Neural cell (in vitro differentiated cells): Measurements from ENCODE around the gene MGAT2. TPM values are rescaled to one million over a fixed set of nuclear protein-coding genes. Genes with fewer than 3 reads are reported as not detected.

Source experiments
- H2AFZ ChIP-seq: fragments of 200-600, 300-800 bp; sonication (generic), shearing (Covaris generic); 2 replicates; pipeline ENCODE4 v1.6.0; 2014; ENCODE audit warnings: low read depth, mild to moderate bottlenecking, antibody characterized with exemption, low read length, moderate library complexity
- H3F3A ChIP-seq: fragments of 200-600 bp; shearing (Covaris generic); 2 replicates; pipeline ENCODE4 v1.6.1; 2016; ENCODE audit warnings: mild to moderate bottlenecking, moderate library complexity, mixed read lengths, antibody characterized with exemption, low read length; ENCODE audit not compliant: insufficient read depth, poor library complexity, severe bottlenecking
- H3K27ac ChIP-seq: fragments of 200-600, 300-800 bp; sonication (generic), shearing (Covaris generic); 2 replicates; pipeline ENCODE4 v1.5.1; 2014; ENCODE audit warnings: mild to moderate bottlenecking, low read length, moderate library complexity
- H3K27me3 ChIP-seq: fragments of 300-800, 200-600 bp; sonication (generic), shearing (Covaris generic); 2 replicates; pipeline ENCODE4 v1.6.0; 2014; ENCODE audit warnings: mild to moderate bottlenecking, low read depth, low read length, moderate library complexity; ENCODE audit not compliant: insufficient read depth
- H3K36me3 ChIP-seq: fragments of 300-800, 200-600 bp; sonication (generic), shearing (Covaris generic); 2 replicates; pipeline ENCODE4 v1.5.1; 2014; ENCODE audit warnings: mild to moderate bottlenecking, antibody characterized with exemption, low read length, moderate library complexity; ENCODE audit not compliant: insufficient read depth
- H3K4me2 ChIP-seq: fragments of 300-800, 200-600 bp; sonication (generic), shearing (Covaris generic); 2 replicates; pipeline ENCODE4 v1.6.0; 2014; ENCODE audit warnings: mild to moderate bottlenecking, low read length
- H3K4me3 ChIP-seq: fragments of 300-800, 200-600 bp; sonication (generic), shearing (Covaris generic); 2 replicates; pipeline ENCODE4 v1.5.1; 2014; ENCODE audit warnings: mild to moderate bottlenecking, low read length, moderate library complexity
- H3K79me2 ChIP-seq: fragments of 200-600 bp; shearing (Covaris generic); replicated peaks from 2 replicates; pipeline ENCODE4 v1.6.0; 2014; ENCODE audit warnings: mild to moderate bottlenecking, low read length, moderate library complexity; ENCODE audit not compliant: insufficient read depth
- H3K9ac ChIP-seq: fragments of 300-800, 200-600 bp; sonication (generic), shearing (Covaris generic); 2 replicates; pipeline ENCODE4 v1.6.1; 2016; ENCODE audit warnings: mild to moderate bottlenecking, low read length, mixed read lengths
- H3K9me2 ChIP-seq: fragments of 200-600 bp; shearing (Covaris generic); 2 replicates; pipeline ENCODE4 v1.6.1; 2016; ENCODE audit warnings: mild to moderate bottlenecking, low read length, mixed read lengths; ENCODE audit not compliant: insufficient read depth
- H3K9me3 ChIP-seq: fragments of 200-600, 300-800 bp; sonication (generic), shearing (Covaris generic); 2 replicates; pipeline ENCODE4 v1.6.1; 2016; ENCODE audit warnings: mild to moderate bottlenecking, mixed run types, low read length, moderate library complexity, mixed read lengths
- H4K20me1 ChIP-seq: fragments of 200-600 bp; shearing (Covaris generic); 2 replicates; pipeline ENCODE4 v1.6.1; 2016; ENCODE audit warnings: mild to moderate bottlenecking, mixed run types; ENCODE audit not compliant: insufficient read depth
- EP300 ChIP-seq: fragments of 450-650 bp; conservative IDR thresholded peaks from 2 replicates; pipeline ENCODE4 v1.6.1; 2014; ENCODE audit warnings: antibody characterized with exemption, mild to moderate bottlenecking, moderate library complexity; ENCODE audit not compliant: poor library complexity, severe bottlenecking
- EZH2 ChIP-seq: fragments of 200-600, 300-800 bp; shearing (Covaris generic), sonication (generic); IDR thresholded peaks from 2 replicates; pipeline ENCODE4 v1.6.1; 2014; ENCODE audit warnings: antibody characterized with exemption, low read length, borderline replicate concordance, mild to moderate bottlenecking; ENCODE audit not compliant: insufficient read depth, poor library complexity, severe bottlenecking
- MXI1 ChIP-seq: fragments of 450-650 bp; conservative IDR thresholded peaks from 2 replicates; pipeline ENCODE4 v1.6.1; 2014; ENCODE audit warnings: antibody characterized with exemption, mild to moderate bottlenecking; ENCODE audit not compliant: poor library complexity, severe bottlenecking
- POLR2AphosphoS5 ChIP-seq: IDR thresholded peaks from 2 replicates; pipeline ENCODE4 v1.6.1; 2012
- RAD21 ChIP-seq: fragments of 450-650 bp; conservative IDR thresholded peaks from 2 replicates; pipeline ENCODE4 v1.6.1; 2014; ENCODE audit warnings: antibody characterized with exemption, mild to moderate bottlenecking, moderate library complexity
- SMC3 ChIP-seq: fragments of 450-650 bp; conservative IDR thresholded peaks from 2 replicates; pipeline ENCODE4 v1.6.1; 2014; ENCODE audit warnings: antibody characterized with exemption, mild to moderate bottlenecking, moderate library complexity; ENCODE audit not compliant: poor library complexity
- TAF1 ChIP-seq: IDR thresholded peaks from 2 replicates; pipeline ENCODE4 v1.6.1; 2012; ENCODE audit warnings: low read depth
- polyA plus RNA-seq: library from polyadenylated mRNA; depleted of rRNA; stranded (reverse); fragments of >200 nt; gene quantifications from 2 replicates; pipeline ENCODE4 v1.2.3, GENCODE V29; 2014
- TF ChIP-seq, protein P1 (sequence below): fragments of 450-650 bp; IDR thresholded peaks from 2 replicates; pipeline ENCODE4 v1.5.1; 2014; ENCODE audit warnings: antibody characterized with exemption, mild to moderate bottlenecking, moderate library complexity; ENCODE audit not compliant: poor library complexity, severe bottlenecking
- TF ChIP-seq, protein P2 (sequence below): IDR thresholded peaks from 2 replicates; pipeline ENCODE4 v1.6.1; 2012; ENCODE audit warnings: borderline replicate concordance

The MGAT2 gene
- polyA plus RNA-seq, 1 donor from 2014 or later = 24.7 TPM

DNA sequence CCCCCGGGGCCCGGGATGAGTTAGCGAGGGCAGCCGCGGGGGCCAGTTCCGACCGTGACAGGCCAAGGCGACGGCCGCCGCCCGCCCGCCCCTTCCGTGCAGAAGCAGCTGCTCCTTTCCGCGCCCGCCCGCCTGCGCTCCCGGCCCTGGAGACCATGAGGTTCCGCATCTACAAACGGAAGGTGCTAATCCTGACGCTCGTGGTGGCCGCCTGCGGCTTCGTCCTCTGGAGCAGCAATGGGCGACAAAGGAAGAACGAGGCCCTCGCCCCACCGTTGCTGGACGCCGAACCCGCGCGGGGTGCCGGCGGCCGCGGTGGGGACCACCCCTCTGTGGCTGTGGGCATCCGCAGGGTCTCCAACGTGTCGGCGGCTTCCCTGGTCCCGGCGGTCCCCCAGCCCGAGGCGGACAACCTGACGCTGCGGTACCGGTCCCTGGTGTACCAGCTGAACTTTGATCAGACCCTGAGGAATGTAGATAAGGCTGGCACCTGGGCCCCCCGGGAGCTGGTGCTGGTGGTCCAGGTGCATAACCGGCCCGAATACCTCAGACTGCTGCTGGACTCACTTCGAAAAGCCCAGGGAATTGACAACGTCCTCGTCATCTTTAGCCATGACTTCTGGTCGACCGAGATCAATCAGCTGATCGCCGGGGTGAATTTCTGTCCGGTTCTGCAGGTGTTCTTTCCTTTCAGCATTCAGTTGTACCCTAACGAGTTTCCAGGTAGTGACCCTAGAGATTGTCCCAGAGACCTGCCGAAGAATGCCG, 699 bp downstream of the MGAT2 start:
- Histone ChIP-seq H3K4me3 (peak overlapping the region; percentile 96), H3K9ac (peak overlapping the region; percentile 94), H3F3A (peaks cover 3% of the 10 kb centered on the region), H3K36me3 (peaks cover 14% of the 10 kb centered on the region), H3K9me2 (no peaks in the 10 kb centered on the region), H3K9me3 (no peaks in the 10 kb centered on the region), H3K79me2 (peaks cover 51% of the 10 kb centered on the region), H3K27me3 (no peaks in the 10 kb centered on the region), H3K27ac (peak overlapping the region; percentile 98), H3K4me2 (peak overlapping the region; percentile 86), H4K20me1 (no peaks in the 10 kb centered on the region), H2AFZ (peak overlapping the region; percentile 79)
- TF ChIP-seq EZH2 (no peak), EP300 (no peak), SMC3 (no peak), TAF1 (no peak), POLR2AphosphoS5 (no peak), RAD21 (no peak), MXI1 (peak; percentile 61)
- TF ChIP-seq, protein P1, sequence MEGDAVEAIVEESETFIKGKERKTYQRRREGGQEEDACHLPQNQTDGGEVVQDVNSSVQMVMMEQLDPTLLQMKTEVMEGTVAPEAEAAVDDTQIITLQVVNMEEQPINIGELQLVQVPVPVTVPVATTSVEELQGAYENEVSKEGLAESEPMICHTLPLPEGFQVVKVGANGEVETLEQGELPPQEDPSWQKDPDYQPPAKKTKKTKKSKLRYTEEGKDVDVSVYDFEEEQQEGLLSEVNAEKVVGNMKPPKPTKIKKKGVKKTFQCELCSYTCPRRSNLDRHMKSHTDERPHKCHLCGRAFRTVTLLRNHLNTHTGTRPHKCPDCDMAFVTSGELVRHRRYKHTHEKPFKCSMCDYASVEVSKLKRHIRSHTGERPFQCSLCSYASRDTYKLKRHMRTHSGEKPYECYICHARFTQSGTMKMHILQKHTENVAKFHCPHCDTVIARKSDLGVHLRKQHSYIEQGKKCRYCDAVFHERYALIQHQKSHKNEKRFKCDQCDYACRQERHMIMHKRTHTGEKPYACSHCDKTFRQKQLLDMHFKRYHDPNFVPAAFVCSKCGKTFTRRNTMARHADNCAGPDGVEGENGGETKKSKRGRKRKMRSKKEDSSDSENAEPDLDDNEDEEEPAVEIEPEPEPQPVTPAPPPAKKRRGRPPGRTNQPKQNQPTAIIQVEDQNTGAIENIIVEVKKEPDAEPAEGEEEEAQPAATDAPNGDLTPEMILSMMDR = peak; percentile 6
- TF ChIP-seq, protein P2, sequence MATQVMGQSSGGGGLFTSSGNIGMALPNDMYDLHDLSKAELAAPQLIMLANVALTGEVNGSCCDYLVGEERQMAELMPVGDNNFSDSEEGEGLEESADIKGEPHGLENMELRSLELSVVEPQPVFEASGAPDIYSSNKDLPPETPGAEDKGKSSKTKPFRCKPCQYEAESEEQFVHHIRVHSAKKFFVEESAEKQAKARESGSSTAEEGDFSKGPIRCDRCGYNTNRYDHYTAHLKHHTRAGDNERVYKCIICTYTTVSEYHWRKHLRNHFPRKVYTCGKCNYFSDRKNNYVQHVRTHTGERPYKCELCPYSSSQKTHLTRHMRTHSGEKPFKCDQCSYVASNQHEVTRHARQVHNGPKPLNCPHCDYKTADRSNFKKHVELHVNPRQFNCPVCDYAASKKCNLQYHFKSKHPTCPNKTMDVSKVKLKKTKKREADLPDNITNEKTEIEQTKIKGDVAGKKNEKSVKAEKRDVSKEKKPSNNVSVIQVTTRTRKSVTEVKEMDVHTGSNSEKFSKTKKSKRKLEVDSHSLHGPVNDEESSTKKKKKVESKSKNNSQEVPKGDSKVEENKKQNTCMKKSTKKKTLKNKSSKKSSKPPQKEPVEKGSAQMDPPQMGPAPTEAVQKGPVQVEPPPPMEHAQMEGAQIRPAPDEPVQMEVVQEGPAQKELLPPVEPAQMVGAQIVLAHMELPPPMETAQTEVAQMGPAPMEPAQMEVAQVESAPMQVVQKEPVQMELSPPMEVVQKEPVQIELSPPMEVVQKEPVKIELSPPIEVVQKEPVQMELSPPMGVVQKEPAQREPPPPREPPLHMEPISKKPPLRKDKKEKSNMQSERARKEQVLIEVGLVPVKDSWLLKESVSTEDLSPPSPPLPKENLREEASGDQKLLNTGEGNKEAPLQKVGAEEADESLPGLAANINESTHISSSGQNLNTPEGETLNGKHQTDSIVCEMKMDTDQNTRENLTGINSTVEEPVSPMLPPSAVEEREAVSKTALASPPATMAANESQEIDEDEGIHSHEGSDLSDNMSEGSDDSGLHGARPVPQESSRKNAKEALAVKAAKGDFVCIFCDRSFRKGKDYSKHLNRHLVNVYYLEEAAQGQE = no peak

DNA sequence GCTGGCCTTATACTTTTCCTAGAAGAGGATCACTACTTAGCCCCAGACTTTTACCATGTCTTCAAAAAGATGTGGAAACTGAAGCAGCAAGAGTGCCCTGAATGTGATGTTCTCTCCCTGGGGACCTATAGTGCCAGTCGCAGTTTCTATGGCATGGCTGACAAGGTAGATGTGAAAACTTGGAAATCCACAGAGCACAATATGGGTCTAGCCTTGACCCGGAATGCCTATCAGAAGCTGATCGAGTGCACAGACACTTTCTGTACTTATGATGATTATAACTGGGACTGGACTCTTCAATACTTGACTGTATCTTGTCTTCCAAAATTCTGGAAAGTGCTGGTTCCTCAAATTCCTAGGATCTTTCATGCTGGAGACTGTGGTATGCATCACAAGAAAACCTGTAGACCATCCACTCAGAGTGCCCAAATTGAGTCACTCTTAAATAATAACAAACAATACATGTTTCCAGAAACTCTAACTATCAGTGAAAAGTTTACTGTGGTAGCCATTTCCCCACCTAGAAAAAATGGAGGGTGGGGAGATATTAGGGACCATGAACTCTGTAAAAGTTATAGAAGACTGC, 1.5 kb downstream of the MGAT2 start:
- H2AFZ ChIP-seq = no peak overlapping the region
- H3K9me3 ChIP-seq = no peaks in the 10 kb centered on the region
- no peaks in the 10 kb centered on the region for H3K9me2 ChIP-seq
- peaks cover 3% of the 10 kb centered on the region for H3F3A ChIP-seq
- peaks cover 13% of the 10 kb centered on the region for H3K36me3 ChIP-seq
- H3K9ac ChIP-seq = no peak overlapping the region
- TF ChIP-seq EZH2 = no peak
- no peak for TF ChIP-seq POLR2AphosphoS5
- TF ChIP-seq EP300 = no peak
- no peak for TF ChIP-seq RAD21
- TF ChIP-seq, protein P1 = no peak
- TF ChIP-seq MXI1 = no peak
- TF ChIP-seq, protein P2 = no peak
- TF ChIP-seq SMC3 = no peak
- TF ChIP-seq TAF1 = no peak
- H3K27ac ChIP-seq = no peak overlapping the region
- peak overlapping the region; percentile 96 for H3K4me3 ChIP-seq
- peak overlapping the region; percentile 86 for H3K4me2 ChIP-seq
- H4K20me1 ChIP-seq = no peaks in the 10 kb centered on the region
- no peaks in the 10 kb centered on the region for H3K27me3 ChIP-seq
- peaks cover 54% of the 10 kb centered on the region for H3K79me2 ChIP-seq
